ENCODE data around the gene ARL2BP. TPM values are rescaled to one million over a fixed set of nuclear protein-coding genes. Genes with fewer than 3 reads are reported as not detected.

Gene ARL2BP
- total and polyA plus RNA-seq, 9 of the 15 experiments (the other 6 are each of a cell fraction or from before 2014, with no cell fraction given), result 16.7 to 41.8 (median 27.2) TPM

DNA sequence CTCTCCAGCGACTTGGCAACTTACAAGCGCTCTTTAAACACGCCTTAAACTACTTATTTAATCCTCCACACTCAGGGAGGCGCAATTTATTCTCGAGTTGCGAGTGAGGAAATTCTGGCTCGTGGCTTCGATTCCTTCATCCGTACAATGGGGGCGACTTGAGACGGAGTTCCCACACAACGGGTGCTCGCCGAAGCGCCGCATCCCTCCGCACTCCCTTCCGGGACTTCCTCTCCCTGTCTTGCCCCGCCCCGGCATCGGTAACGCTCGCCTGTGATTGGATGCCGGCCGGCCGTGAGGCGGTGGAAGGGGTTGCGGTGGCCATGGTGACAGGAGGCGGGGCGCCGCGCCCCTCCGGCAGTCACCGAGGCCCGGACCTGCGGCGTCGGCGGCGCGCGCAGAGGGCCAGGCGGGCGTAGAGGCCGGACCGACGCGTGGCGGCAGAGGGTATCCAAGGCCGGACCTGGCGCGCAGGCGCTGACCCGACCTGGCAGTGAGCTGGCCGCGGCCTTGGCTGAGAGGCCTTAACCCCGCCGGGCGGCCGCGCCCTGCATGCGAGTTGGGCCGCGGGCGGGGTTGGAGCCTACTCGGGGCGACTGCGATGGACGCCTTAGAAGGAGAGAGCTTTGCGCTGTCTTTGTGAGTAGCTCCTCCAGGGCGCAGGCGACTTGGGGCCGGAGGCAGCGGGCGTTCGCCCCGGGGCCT is at the start of gene ARL2BP (continued):
- TF ChIP-seq, protein P1, sequence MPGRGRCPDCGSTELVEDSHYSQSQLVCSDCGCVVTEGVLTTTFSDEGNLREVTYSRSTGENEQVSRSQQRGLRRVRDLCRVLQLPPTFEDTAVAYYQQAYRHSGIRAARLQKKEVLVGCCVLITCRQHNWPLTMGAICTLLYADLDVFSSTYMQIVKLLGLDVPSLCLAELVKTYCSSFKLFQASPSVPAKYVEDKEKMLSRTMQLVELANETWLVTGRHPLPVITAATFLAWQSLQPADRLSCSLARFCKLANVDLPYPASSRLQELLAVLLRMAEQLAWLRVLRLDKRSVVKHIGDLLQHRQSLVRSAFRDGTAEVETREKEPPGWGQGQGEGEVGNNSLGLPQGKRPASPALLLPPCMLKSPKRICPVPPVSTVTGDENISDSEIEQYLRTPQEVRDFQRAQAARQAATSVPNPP (IDR thresholded peaks at IDR 0.05; ENCODE audit: borderline replicate concordance, insufficient read depth, insufficient read length), result no peak
- TF ChIP-seq, protein P2, sequence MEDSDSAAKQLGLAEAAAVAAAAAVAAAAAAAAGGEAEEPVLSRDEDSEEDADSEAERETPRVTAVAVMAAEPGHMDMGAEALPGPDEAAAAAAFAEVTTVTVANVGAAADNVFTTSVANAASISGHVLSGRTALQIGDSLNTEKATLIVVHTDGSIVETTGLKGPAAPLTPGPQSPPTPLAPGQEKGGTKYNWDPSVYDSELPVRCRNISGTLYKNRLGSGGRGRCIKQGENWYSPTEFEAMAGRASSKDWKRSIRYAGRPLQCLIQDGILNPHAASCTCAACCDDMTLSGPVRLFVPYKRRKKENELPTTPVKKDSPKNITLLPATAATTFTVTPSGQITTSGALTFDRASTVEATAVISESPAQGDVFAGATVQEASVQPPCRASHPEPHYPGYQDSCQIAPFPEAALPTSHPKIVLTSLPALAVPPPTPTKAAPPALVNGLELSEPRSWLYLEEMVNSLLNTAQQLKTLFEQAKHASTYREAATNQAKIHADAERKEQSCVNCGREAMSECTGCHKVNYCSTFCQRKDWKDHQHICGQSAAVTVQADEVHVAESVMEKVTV (CRISPR knock-in tag; IDR thresholded peaks at IDR 0.05), result 0 out of 2 replicates have a peak, but pooled peaks have one; percentile 28
- TF ChIP-seq JUNB (CRISPR knock-in tag; conservative IDR thresholded peaks at IDR 0.05) (no peak), ZNF780A (CRISPR knock-in tag; IDR thresholded peaks at IDR 0.05) (no peak), EP400 (IDR thresholded peaks at IDR 0.05) (peak; percentile 79), GTF2E2 (tag; IDR thresholded peaks at IDR 0.05) (peak; percentile 61; the same call in 1 of the 2 replicates), CBX1 (IDR thresholded peaks at IDR 0.05; ENCODE audit: low read depth) (peak; percentile 30; the same call in 1 of the 2 replicates), ZNF133 (CRISPR knock-in tag; IDR thresholded peaks at IDR 0.05) (no peak), MCM5 (IDR thresholded peaks at IDR 0.05; ENCODE audit: low read depth) (no peak), ELF4 (CRISPR knock-in tag; IDR thresholded peaks at IDR 0.05) (peak; percentile 55; the same call in 1 of the 2 replicates), RBM25 (IDR thresholded peaks at IDR 0.05; ENCODE audit: low read depth, low read length, severe bottlenecking) (peak; percentile 90), YY1 (IDR thresholded peaks at IDR 0.05; ENCODE audit: borderline replicate concordance in 1 of 3, control insufficient read depth in 1 of 3, extremely low read depth in 1 of 3, insufficient read depth in 3 of 3, insufficient read length in 1 of 3, insufficient replicate concordance in 2 of 3, low read depth in 1 of 3, low read length in 2 of 3) (peak in 1 of 3 experiments; percentile 40), DPF2 (IDR thresholded peaks at IDR 0.05) (no peak)
- TF ChIP-seq, protein P3, sequence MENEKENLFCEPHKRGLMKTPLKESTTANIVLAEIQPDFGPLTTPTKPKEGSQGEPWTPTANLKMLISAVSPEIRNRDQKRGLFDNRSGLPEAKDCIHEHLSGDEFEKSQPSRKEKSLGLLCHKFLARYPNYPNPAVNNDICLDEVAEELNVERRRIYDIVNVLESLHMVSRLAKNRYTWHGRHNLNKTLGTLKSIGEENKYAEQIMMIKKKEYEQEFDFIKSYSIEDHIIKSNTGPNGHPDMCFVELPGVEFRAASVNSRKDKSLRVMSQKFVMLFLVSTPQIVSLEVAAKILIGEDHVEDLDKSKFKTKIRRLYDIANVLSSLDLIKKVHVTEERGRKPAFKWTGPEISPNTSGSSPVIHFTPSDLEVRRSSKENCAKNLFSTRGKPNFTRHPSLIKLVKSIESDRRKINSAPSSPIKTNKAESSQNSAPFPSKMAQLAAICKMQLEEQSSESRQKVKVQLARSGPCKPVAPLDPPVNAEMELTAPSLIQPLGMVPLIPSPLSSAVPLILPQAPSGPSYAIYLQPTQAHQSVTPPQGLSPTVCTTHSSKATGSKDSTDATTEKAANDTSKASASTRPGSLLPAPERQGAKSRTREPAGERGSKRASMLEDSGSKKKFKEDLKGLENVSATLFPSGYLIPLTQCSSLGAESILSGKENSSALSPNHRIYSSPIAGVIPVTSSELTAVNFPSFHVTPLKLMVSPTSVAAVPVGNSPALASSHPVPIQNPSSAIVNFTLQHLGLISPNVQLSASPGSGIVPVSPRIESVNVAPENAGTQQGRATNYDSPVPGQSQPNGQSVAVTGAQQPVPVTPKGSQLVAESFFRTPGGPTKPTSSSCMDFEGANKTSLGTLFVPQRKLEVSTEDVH (IDR thresholded peaks at IDR 0.05; ENCODE audit: low read depth, partially characterized antibody), result peak; percentile 51
- TF ChIP-seq, protein P4, sequence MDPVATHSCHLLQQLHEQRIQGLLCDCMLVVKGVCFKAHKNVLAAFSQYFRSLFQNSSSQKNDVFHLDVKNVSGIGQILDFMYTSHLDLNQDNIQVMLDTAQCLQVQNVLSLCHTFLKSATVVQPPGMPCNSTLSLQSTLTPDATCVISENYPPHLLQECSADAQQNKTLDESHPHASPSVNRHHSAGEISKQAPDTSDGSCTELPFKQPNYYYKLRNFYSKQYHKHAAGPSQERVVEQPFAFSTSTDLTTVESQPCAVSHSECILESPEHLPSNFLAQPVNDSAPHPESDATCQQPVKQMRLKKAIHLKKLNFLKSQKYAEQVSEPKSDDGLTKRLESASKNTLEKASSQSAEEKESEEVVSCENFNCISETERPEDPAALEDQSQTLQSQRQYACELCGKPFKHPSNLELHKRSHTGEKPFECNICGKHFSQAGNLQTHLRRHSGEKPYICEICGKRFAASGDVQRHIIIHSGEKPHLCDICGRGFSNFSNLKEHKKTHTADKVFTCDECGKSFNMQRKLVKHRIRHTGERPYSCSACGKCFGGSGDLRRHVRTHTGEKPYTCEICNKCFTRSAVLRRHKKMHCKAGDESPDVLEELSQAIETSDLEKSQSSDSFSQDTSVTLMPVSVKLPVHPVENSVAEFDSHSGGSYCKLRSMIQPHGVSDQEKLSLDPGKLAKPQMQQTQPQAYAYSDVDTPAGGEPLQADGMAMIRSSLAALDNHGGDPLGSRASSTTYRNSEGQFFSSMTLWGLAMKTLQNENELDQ (CRISPR knock-in tag; IDR thresholded peaks at IDR 0.05; ENCODE audit: borderline replicate concordance), result no peak
- TF ChIP-seq, protein P5, sequence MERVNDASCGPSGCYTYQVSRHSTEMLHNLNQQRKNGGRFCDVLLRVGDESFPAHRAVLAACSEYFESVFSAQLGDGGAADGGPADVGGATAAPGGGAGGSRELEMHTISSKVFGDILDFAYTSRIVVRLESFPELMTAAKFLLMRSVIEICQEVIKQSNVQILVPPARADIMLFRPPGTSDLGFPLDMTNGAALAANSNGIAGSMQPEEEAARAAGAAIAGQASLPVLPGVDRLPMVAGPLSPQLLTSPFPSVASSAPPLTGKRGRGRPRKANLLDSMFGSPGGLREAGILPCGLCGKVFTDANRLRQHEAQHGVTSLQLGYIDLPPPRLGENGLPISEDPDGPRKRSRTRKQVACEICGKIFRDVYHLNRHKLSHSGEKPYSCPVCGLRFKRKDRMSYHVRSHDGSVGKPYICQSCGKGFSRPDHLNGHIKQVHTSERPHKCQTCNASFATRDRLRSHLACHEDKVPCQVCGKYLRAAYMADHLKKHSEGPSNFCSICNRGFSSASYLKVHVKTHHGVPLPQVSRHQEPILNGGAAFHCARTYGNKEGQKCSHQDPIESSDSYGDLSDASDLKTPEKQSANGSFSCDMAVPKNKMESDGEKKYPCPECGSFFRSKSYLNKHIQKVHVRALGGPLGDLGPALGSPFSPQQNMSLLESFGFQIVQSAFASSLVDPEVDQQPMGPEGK (CRISPR knock-in tag; IDR thresholded peaks at IDR 0.05; ENCODE audit: borderline replicate concordance), result no peak

Data from K562 (cell line).